Measurements from ENCODE around the gene UBE2B.

GRCh38 chr5:134432677-134433359 is 61.4 kb downstream of the UBE2B start:
- no peak for TF ChIP-seq CEBPB (IDR thresholded peaks at IDR 0.05)
- TF ChIP-seq USF1 (IDR thresholded peaks at IDR 0.05), result no peak
- TF ChIP-seq MAX (IDR thresholded peaks at IDR 0.05), result no peak
- TF ChIP-seq YY1 (IDR thresholded peaks at IDR 0.05; ENCODE audit: low read depth), result no peak
- TF ChIP-seq TEAD4 (IDR thresholded peaks at IDR 0.05), result no peak
- TF ChIP-seq RAD21 (IDR thresholded peaks at IDR 0.05; ENCODE audit: low read depth), result no peak

Data from Ishikawa (cell line).